Heart left ventricle (tissue), 13 donors: ENCODE data around the gene ZSCAN5A.

Source experiments
- POLR2A ChIP-seq, 2 donors: fragments of 450-650 bp; IDR thresholded peaks; one replicate each; pipeline ENCODE4 v1.6.1; 2017; ENCODE audit warnings: antibody characterized with exemption in 2 of 2, mild to moderate bottlenecking in 2 of 2, moderate library complexity in 2 of 2
- TF ChIP-seq, protein P1 (sequence below), 12 donors: fragments of 200-600 bp; sonication (generic) in 4 of 12; IDR thresholded peaks; one replicate each; pipeline versions ENCODE4 v1.5.0 to v1.8.0; 2018 to 2022; ENCODE audit warnings: antibody characterized with exemption in 12 of 12, mild to moderate bottlenecking in 5 of 12
- donor health status: ischemic (EF 13 %, LVEDD 7.1; RV severe dilation, severe dysfunction).
- donor health status: DM: no; HTN: yes; CAD: no.
- donor health status: DM: no; HTN: no; CAD: no.
- donor health status: ischemic (EF 25% LVEDD 6.9; RV normal size, moderate dysfunction).
- donor health status: ischemic (EF 25% LVEDD 5.7; RV mildly dilated, moderate dysfunction).
- donor health status: ischemic (EF 35%, LVEDD 5.7; RV mildly dilated, moderate dysfunction).
- donor health status: nonischemic (EF 11% LVEDD 7.7; RV severe dilation, severe dysfunction).
- donor health status: DM: yes; HTN: yes; CAD: no.
- donor health status: PGD.
- donor health status: ischemic (EF 29% LVEDD 5.4; RV normal size, mild dysfunction).
- donor health status: nonischemic (EF 23%, LVEDD 6.1; RV moderate dilation, normal function).

DNA sequence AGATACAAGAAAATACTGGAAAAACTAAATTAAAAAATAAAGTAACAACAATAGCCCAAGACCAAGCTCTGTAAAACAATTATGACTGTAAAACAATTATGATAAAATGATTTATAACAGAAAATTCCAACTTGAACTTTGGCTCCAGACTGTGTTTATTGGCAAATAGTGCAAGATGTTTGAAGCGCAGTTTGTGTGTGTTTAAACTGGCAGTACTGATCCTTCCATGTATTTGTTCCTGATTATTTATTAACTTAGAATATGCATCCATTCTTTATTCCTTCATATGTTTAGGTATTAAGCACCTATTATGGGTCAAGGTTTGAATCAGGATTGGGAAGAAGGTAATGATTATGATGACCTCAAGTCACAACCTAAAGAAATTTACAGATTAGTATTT lies 40.9 kb upstream of the ZSCAN5A start:
- TF ChIP-seq, protein P1, sequence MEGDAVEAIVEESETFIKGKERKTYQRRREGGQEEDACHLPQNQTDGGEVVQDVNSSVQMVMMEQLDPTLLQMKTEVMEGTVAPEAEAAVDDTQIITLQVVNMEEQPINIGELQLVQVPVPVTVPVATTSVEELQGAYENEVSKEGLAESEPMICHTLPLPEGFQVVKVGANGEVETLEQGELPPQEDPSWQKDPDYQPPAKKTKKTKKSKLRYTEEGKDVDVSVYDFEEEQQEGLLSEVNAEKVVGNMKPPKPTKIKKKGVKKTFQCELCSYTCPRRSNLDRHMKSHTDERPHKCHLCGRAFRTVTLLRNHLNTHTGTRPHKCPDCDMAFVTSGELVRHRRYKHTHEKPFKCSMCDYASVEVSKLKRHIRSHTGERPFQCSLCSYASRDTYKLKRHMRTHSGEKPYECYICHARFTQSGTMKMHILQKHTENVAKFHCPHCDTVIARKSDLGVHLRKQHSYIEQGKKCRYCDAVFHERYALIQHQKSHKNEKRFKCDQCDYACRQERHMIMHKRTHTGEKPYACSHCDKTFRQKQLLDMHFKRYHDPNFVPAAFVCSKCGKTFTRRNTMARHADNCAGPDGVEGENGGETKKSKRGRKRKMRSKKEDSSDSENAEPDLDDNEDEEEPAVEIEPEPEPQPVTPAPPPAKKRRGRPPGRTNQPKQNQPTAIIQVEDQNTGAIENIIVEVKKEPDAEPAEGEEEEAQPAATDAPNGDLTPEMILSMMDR (IDR thresholded peaks at IDR 0.05) = no peak
- no peak for TF ChIP-seq POLR2A (IDR thresholded peaks at IDR 0.05)
